Ramos (cell line): ENCODE results near the gene CWC22.

Experiments used
- in situ Hi-C: fragments of 300-500 bp; cut with MboI; formaldehyde crosslinking; loops from one replicate; pipeline ENCODE4 v1.14.3; 2022; ENCODE audit warnings: low sequenced_read_pairs; ENCODE audit not compliant: unreplicated experiment

CWC22 gene

GRCh38 chr2:179910735-179911113 is 96.4 kb downstream of the CWC22 start:
- in situ Hi-C loops, result no loop called here

- in situ Hi-C loops, result no loop called here
Measured at GRCh38 chr2:179909845-179910734, 97.0 kb downstream of the CWC22 start.

GRCh38 chr2:179900655-179901054 is 106.4 kb downstream of the CWC22 start:
- in situ Hi-C loops, result no loop called here

GRCh38 chr2:179899666-179900065 is 107.4 kb downstream of the CWC22 start:
- in situ Hi-C loops, result loop anchor here (5.0 kb wide), 1 partner anchor 47 kb away; no protein-coding TSS in a partner anchor

- in situ Hi-C loops, result loop anchor here (5.0 kb wide), 1 partner anchor 47 kb away; no protein-coding TSS in a partner anchor
Measured at GRCh38 chr2:179898873-179899272, 108.2 kb downstream of the CWC22 start.
